HEK293 (cell line): ENCODE data around the gene TXNL1.

Experiments
- CTCF ChIA-PET: fragments of 350-600 bp; formaldehyde crosslinking; extraction: SDS; loops from one replicate; lab custom pipeline; 2021; ENCODE audit warnings: antibody characterized with exemption; lab: Yijun Ruan, JAX
- POLR2A ChIA-PET: fragments of 300-600 bp; formaldehyde crosslinking; extraction: SDS; loops from one replicate; lab custom pipeline; 2020; ENCODE audit warnings: antibody characterized with exemption, inconsistent platforms; lab: Yijun Ruan, JAX
- H3K27ac ChIP-seq: fragments of 200-500 bp; sonication (Bioruptor generic); 2 replicates; pipeline ENCODE4 v1.5.1; 2014; ENCODE audit warnings: low read depth, low read length, control low read depth, inconsistent platforms; ENCODE audit errors: extremely low read depth
- H3K36me3 ChIP-seq, 2 experiments: fragments of 200-500 bp in 1 of 2; sonication (Bioruptor generic) in 1 of 2; 1 replicate in 1 of 2; 2 replicates in 1 of 2; pipeline ENCODE4 v1.5.1; 2014 to 2017; ENCODE audit warnings: inconsistent platforms in 2 of 2, low read length in 2 of 2; ENCODE audit not compliant: control insufficient read depth in 2 of 2, insufficient read depth in 1 of 2
- H3K4me1 ChIP-seq: fragments of 200-500 bp; sonication (Bioruptor generic); 2 replicates; pipeline ENCODE4 v1.5.1; 2014; ENCODE audit warnings: mild to moderate bottlenecking, low read length, inconsistent platforms; ENCODE audit not compliant: control insufficient read depth, insufficient read depth
- H3K4me3 ChIP-seq: 2 replicates; pipeline ENCODE4 v1.5.1; 2011; ENCODE audit warnings: low read depth, mild to moderate bottlenecking, control low read depth, low read length, moderate library complexity
- H3K9me3 ChIP-seq: fragments of 200-500 bp; sonication (Bioruptor generic); 2 replicates; pipeline ENCODE4 v1.5.1; 2014; ENCODE audit warnings: low read depth, low read length, inconsistent platforms; ENCODE audit not compliant: control insufficient read depth, insufficient read depth
- KLF10 ChIP-seq: fragments of 450-650 bp; IDR thresholded peaks from 2 replicates; pipeline ENCODE4 v1.5.1; 2018; ENCODE audit warnings: missing biosample characterization, mild to moderate bottlenecking, missing genetic modification characterization
- KLF16 ChIP-seq: fragments of 450-650 bp; formaldehyde crosslinking; IDR thresholded peaks from 2 replicates; pipeline ENCODE4 v1.5.1; 2017; ENCODE audit warnings: missing biosample characterization, missing genetic modification characterization
- MYNN ChIP-seq: fragments of 450-650 bp; formaldehyde crosslinking; IDR thresholded peaks from 2 replicates; pipeline ENCODE4 v1.5.1; 2016; ENCODE audit warnings: missing biosample characterization, missing genetic modification characterization, borderline replicate concordance
- PRDM10 ChIP-seq: fragments of 450-650 bp; formaldehyde crosslinking; IDR thresholded peaks from 2 replicates; pipeline ENCODE4 v1.5.1; 2016; ENCODE audit warnings: missing biosample characterization, missing genetic modification characterization
- SCRT2 ChIP-seq: fragments of 450-650 bp; formaldehyde crosslinking; IDR thresholded peaks from 2 replicates; pipeline ENCODE4 v1.5.1; 2016; ENCODE audit warnings: missing biosample characterization, missing genetic modification characterization
- TRIM28 ChIP-seq: IDR thresholded peaks from 2 replicates; pipeline ENCODE4 v1.6.1; 2011; ENCODE audit warnings: low read length, control low read depth, borderline replicate concordance
- ZNF10 ChIP-seq: fragments of 450-650 bp; formaldehyde crosslinking; IDR thresholded peaks from 2 replicates; pipeline ENCODE4 v1.5.1; 2017; ENCODE audit warnings: missing biosample characterization, missing genetic modification characterization
- ZNF169 ChIP-seq: fragments of 450-650 bp; formaldehyde crosslinking; IDR thresholded peaks from 2 replicates; pipeline ENCODE4 v1.5.1; 2016; ENCODE audit warnings: missing biosample characterization, missing genetic modification characterization
- ZNF174 ChIP-seq: fragments of 450-650 bp; formaldehyde crosslinking; IDR thresholded peaks from 2 replicates; pipeline ENCODE4 v1.5.0; 2017; ENCODE audit warnings: missing biosample characterization, mild to moderate bottlenecking, missing genetic modification characterization
- ZNF2 ChIP-seq: fragments of 450-650 bp; formaldehyde crosslinking; IDR thresholded peaks from 2 replicates; pipeline ENCODE4 v1.5.1; 2016; ENCODE audit warnings: missing biosample characterization, missing genetic modification characterization
- ZNF24 ChIP-seq: fragments of 450-650 bp; formaldehyde crosslinking; IDR thresholded peaks from 2 replicates; pipeline ENCODE4 v1.5.1; 2016; ENCODE audit warnings: missing biosample characterization, missing genetic modification characterization
- ZNF416 ChIP-seq: fragments of 450-650 bp; formaldehyde crosslinking; IDR thresholded peaks from 2 replicates; pipeline ENCODE4 v1.5.1; 2016; ENCODE audit warnings: missing biosample characterization, missing genetic modification characterization
- ZNF514 ChIP-seq: fragments of 450-650 bp; formaldehyde crosslinking; IDR thresholded peaks from 2 replicates; pipeline ENCODE4 v1.5.1; 2016; ENCODE audit warnings: missing biosample characterization, missing genetic modification characterization
- ZNF518A ChIP-seq: fragments of 450-650 bp; formaldehyde crosslinking; conservative IDR thresholded peaks from 2 replicates; pipeline ENCODE4 v1.5.1; 2016; ENCODE audit warnings: low read depth, missing biosample characterization, missing genetic modification characterization
- ZNF521 ChIP-seq: fragments of 450-650 bp; formaldehyde crosslinking; IDR thresholded peaks from 2 replicates; pipeline ENCODE4 v1.5.1; 2017; ENCODE audit warnings: missing biosample characterization, mild to moderate bottlenecking, missing genetic modification characterization
- ZNF548 ChIP-seq: fragments of 450-650 bp; formaldehyde crosslinking; IDR thresholded peaks from 2 replicates; pipeline ENCODE4 v1.5.1; 2016; ENCODE audit warnings: missing biosample characterization, missing genetic modification characterization
- ZNF664 ChIP-seq: fragments of 450-650 bp; formaldehyde crosslinking; IDR thresholded peaks from 2 replicates; pipeline ENCODE4 v1.5.1; 2016; ENCODE audit warnings: missing biosample characterization, missing genetic modification characterization
- ZNF670 ChIP-seq: fragments of 450-650 bp; formaldehyde crosslinking; IDR thresholded peaks from 2 replicates; pipeline ENCODE4 v1.5.1; 2016; ENCODE audit warnings: missing biosample characterization, missing genetic modification characterization, low read depth
- ZNF677 ChIP-seq: fragments of 450-650 bp; IDR thresholded peaks from 2 replicates; pipeline ENCODE4 v1.5.0; 2018; ENCODE audit warnings: missing biosample characterization, mild to moderate bottlenecking, missing genetic modification characterization, moderate library complexity
- ZNF776 ChIP-seq: fragments of 450-650 bp; formaldehyde crosslinking; IDR thresholded peaks from 2 replicates; pipeline ENCODE4 v1.5.0; 2017; ENCODE audit warnings: missing biosample characterization, missing genetic modification characterization, borderline replicate concordance
- ZSCAN16 ChIP-seq: fragments of 450-650 bp; formaldehyde crosslinking; IDR thresholded peaks from 2 replicates; pipeline ENCODE4 v1.5.1; 2016; ENCODE audit warnings: missing biosample characterization, missing genetic modification characterization
- TF ChIP-seq, protein P1 (sequence below): fragments of 450-650 bp; formaldehyde crosslinking; IDR thresholded peaks from 2 replicates; pipeline ENCODE4 v1.5.1; 2016; ENCODE audit warnings: missing biosample characterization, missing genetic modification characterization, low read depth
- TF ChIP-seq, protein P2 (sequence below): fragments of 450-650 bp; formaldehyde crosslinking; optimal IDR thresholded peaks from 2 replicates; pipeline ENCODE3; 2016; ENCODE audit warnings: missing biosample characterization, mild to moderate bottlenecking, missing genetic modification characterization

The TXNL1 gene

GRCh38 chr18:56593906-56594305 is 44.5 kb downstream of the TXNL1 start:
- Histone ChIP-seq H3K9me3 (no peaks in the 10 kb centered on the region), H3K4me3 (no peak overlapping the region), H3K36me3 (no peaks in the 10 kb centered on the region), H3K27ac (no peak overlapping the region), H3K4me1 (no peaks in the 10 kb centered on the region)
- no peak for TF ChIP-seq ZNF174
- TF ChIP-seq ZNF664 (tag by site-specific recombination), result no peak
- no peak for TF ChIP-seq ZNF670 (tag by site-specific recombination)
- TF ChIP-seq PRDM10 (tag by site-specific recombination), result no peak
- TF ChIP-seq KLF10 (tag by site-specific recombination), result no peak
- no peak for TF ChIP-seq SCRT2 (tag by site-specific recombination)
- TF ChIP-seq, protein P1, sequence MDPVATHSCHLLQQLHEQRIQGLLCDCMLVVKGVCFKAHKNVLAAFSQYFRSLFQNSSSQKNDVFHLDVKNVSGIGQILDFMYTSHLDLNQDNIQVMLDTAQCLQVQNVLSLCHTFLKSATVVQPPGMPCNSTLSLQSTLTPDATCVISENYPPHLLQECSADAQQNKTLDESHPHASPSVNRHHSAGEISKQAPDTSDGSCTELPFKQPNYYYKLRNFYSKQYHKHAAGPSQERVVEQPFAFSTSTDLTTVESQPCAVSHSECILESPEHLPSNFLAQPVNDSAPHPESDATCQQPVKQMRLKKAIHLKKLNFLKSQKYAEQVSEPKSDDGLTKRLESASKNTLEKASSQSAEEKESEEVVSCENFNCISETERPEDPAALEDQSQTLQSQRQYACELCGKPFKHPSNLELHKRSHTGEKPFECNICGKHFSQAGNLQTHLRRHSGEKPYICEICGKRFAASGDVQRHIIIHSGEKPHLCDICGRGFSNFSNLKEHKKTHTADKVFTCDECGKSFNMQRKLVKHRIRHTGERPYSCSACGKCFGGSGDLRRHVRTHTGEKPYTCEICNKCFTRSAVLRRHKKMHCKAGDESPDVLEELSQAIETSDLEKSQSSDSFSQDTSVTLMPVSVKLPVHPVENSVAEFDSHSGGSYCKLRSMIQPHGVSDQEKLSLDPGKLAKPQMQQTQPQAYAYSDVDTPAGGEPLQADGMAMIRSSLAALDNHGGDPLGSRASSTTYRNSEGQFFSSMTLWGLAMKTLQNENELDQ (tag by site-specific recombination), result no peak
- no peak for TF ChIP-seq ZNF548
- CTCF ChIA-PET, result no interaction called here
- POLR2A ChIA-PET, result no interaction called here

DNA sequence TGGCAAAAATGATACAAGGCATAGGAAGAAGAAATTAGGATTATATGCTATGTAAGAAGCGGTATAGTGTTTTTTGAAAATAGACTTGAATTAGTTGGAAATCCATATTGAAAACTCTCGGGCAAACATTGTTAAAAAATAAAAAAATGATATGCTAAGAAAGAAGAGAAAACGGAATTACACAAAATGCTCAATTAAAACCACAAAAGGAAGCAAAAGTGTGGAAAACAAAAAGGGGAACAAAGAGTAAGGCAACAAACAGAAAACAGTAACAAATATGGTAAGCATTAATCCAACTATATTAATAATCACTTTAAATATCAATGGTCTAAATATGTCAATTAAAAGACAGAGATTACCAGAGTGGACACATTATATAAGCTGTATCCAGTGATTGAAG is 58.4 kb downstream of the TXNL1 start:
- Histone ChIP-seq H3K4me1 (no peaks in the 10 kb centered on the region), H3K4me3 (no peak overlapping the region), H3K27ac (no peak overlapping the region), H3K9me3 (0 out of 2 replicates have a peak, but pooled peaks cover 3% of the 10 kb centered on the region), H3K36me3 (no peaks in the 10 kb centered on the region)
- TF ChIP-seq ZNF10 (tag by site-specific recombination), result no peak
- no peak for TF ChIP-seq ZNF518A (tag by site-specific recombination)
- no peak for TF ChIP-seq ZNF521 (tag by site-specific recombination)
- TF ChIP-seq ZSCAN16 (tag by site-specific recombination), result no peak
- no peak for TF ChIP-seq MYNN (tag by site-specific recombination)
- TF ChIP-seq ZNF2 (tag by site-specific recombination), result no peak
- TF ChIP-seq ZNF670 (tag by site-specific recombination), result no peak
- TF ChIP-seq KLF16 (tag by site-specific recombination), result no peak
- TF ChIP-seq ZNF169 (tag by site-specific recombination), result no peak
- TF ChIP-seq ZNF776 (tag by site-specific recombination), result no peak
- no peak for TF ChIP-seq TRIM28
- TF ChIP-seq ZNF548, result no peak
- TF ChIP-seq ZNF416 (tag by site-specific recombination), result no peak
- TF ChIP-seq ZNF24 (tag by site-specific recombination), result no peak
- TF ChIP-seq, protein P2, sequence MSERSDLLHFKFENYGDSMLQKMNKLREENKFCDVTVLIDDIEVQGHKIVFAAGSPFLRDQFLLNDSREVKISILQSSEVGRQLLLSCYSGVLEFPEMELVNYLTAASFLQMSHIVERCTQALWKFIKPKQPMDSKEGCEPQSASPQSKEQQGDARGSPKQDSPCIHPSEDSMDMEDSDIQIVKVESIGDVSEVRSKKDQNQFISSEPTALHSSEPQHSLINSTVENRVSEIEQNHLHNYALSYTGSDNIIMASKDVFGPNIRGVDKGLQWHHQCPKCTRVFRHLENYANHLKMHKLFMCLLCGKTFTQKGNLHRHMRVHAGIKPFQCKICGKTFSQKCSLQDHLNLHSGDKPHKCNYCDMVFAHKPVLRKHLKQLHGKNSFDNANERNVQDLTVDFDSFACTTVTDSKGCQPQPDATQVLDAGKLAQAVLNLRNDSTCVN (tag by site-specific recombination), result no peak
- no peak for TF ChIP-seq ZNF514 (tag by site-specific recombination)
- no peak for TF ChIP-seq SCRT2 (tag by site-specific recombination)
- TF ChIP-seq ZNF677 (tag by site-specific recombination), result no peak
- POLR2A ChIA-PET, result no interaction called here
- CTCF ChIA-PET, result interaction anchor here (0.8 kb wide), 1 partner anchor 1347 kb away, joined by 3 read pairs; no protein-coding TSS in a partner anchor
